TTC549 (cell line): ENCODE results near the gene DDN.

Experiments used
- FAIRE-seq: peaks from 2 replicates; lab custom pipeline; 2012; peaks lifted over from hg19 to GRCh38; lab: Jason Lieb, UNC

DDN gene

GRCh38 chr12:49013428-49013827 lies 14.3 kb upstream of the DDN start:
- no peak for FAIRE-seq

- no peak for FAIRE-seq
Observed at GRCh38 chr12:49012739-49013138, 13.6 kb upstream of the DDN start.

- FAIRE-seq, result no peak
Observed at GRCh38 chr12:49010092-49010668, 11.0 kb upstream of the DDN start.

GRCh38 chr12:49008943-49009342 lies 9.8 kb upstream of the DDN start:
- no peak for FAIRE-seq

- no peak for FAIRE-seq
Observed at GRCh38 chr12:49000346-49000745, 1.2 kb upstream of the DDN start.

- no peak for FAIRE-seq
Observed at GRCh38 chr12:48998497-48999353, 450 bp downstream of the DDN start.

- FAIRE-seq, result no peak
Observed at GRCh38 chr12:48997719-48998496, 1.3 kb downstream of the DDN start.

- FAIRE-seq, result no peak
Observed at GRCh38 chr12:48996794-48997718, 2.1 kb downstream of the DDN start.

- no peak for FAIRE-seq
Observed at GRCh38 chr12:48995086-48995879, 3.9 kb downstream of the DDN start.

- no peak for FAIRE-seq
Observed at GRCh38 chr12:48994224-48995085, 4.7 kb downstream of the DDN start.

GRCh38 chr12:48993787-48994186 lies 5.4 kb downstream of the DDN start:
- FAIRE-seq, result no peak

GRCh38 chr12:48991247-48992050 lies 7.7 kb downstream of the DDN start:
- no peak for FAIRE-seq

- no peak for FAIRE-seq
Observed at GRCh38 chr12:48990552-48990951, 8.6 kb downstream of the DDN start.

- no peak for FAIRE-seq
Observed at GRCh38 chr12:48988030-48988649, 11.0 kb downstream of the DDN start.

- no peak for FAIRE-seq
Observed at GRCh38 chr12:48986720-48987291, 12.4 kb downstream of the DDN start.

- no peak for FAIRE-seq
Observed at GRCh38 chr12:48985901-48986300, 13.3 kb downstream of the DDN start.

- FAIRE-seq, result no peak
Observed at GRCh38 chr12:48985475-48985897, 13.7 kb downstream of the DDN start.

GRCh38 chr12:48982397-48983080 lies 16.6 kb downstream of the DDN start:
- no peak for FAIRE-seq
